GM12872 (cell line): ENCODE data around the gene UNC119B.

Experiments used
- TF ChIP-seq, protein P1 (sequence below): IDR thresholded peaks from 3 replicates; pipeline ENCODE4 v1.5.1; 2011; ENCODE audit warnings: low read depth, mild to moderate bottlenecking, low read length, moderate library complexity; ENCODE audit not compliant: insufficient read depth

Gene UNC119B

DNA sequence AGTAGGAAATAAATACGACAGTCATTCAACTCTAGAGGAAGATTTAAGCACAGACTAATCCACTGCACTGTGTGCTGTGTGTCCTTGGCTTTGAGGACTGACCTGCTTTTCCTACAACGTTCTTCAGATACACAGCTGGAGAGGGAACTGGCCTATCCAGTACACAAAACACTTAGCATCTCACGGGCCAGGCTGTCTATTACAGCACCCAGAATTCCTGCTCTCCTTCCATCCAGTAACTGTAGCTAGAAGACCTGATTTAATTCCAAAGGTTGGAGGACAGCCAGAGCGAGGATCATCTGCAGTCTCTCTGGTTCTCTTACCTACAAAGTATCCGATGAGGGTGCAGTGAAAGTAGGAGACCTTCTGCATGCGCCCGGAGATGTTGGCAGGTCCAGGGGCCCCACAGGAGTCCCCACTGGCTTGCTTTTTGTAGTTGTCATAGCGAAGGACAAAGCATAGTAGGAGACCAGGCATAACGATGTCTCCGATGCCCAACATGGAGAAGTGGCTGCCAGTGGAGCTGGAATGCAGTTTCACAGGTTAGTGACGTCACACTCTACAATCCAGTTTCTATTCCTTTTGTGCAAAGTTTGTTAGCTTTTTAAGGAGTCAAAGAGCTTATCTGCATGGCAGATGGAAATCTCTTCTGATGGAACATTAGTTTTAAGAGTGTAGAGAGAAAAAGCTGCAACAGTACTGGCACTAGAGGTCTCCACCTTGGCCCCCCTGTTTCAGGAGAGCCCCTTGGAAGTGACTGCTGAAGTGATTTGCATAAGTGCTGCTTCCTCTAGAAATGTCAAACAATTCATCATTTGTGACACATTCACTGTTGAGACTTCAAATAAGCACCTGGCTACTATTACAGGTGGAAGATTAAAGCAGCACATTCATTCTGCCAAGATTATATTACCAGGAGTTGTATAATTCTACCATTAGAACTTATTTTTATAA is 57.1 kb downstream of the UNC119B start:
- TF ChIP-seq, protein P1, sequence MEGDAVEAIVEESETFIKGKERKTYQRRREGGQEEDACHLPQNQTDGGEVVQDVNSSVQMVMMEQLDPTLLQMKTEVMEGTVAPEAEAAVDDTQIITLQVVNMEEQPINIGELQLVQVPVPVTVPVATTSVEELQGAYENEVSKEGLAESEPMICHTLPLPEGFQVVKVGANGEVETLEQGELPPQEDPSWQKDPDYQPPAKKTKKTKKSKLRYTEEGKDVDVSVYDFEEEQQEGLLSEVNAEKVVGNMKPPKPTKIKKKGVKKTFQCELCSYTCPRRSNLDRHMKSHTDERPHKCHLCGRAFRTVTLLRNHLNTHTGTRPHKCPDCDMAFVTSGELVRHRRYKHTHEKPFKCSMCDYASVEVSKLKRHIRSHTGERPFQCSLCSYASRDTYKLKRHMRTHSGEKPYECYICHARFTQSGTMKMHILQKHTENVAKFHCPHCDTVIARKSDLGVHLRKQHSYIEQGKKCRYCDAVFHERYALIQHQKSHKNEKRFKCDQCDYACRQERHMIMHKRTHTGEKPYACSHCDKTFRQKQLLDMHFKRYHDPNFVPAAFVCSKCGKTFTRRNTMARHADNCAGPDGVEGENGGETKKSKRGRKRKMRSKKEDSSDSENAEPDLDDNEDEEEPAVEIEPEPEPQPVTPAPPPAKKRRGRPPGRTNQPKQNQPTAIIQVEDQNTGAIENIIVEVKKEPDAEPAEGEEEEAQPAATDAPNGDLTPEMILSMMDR = no peak

DNA sequence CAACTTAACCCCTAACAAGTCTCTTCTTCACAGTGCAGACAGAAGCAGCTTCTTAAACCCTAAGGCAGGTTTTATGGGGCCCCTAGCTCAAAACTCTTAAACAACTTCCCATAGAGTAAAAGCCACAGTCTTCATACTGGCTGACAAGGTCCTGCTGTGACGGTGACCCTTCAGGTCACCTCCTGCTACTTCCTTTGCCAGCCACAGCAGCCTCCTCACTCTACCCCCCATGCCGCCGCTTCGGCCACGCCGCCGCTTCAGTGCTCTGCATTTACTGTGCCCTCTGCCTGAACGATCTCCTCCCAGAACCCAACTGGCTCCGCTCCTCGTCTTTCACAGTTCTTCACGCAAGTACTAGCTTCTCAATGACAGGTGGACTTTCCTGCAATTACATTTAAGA is 60.8 kb downstream of the UNC119B start:
- TF ChIP-seq, protein P1 = no peak
